Myocyte (in vitro differentiated cells): ENCODE data around the gene SNX7. TPM values are rescaled to one million over a fixed set of nuclear protein-coding genes. Genes with fewer than 3 reads are reported as not detected.
A peak's percentile ranks its signal among the peaks of the same experiment; 100 is the strongest.

ENCODE experiments used
- DNase-seq: peaks from one replicate; pipeline ENCODE4 v3.0.0-alpha.2; 2012; ENCODE audit warnings: low read depth
- total RNA-seq: library from RNA; depleted of rRNA; stranded (reverse); fragments of >200 nt; gene quantifications from 2 replicates; pipeline ENCODE4 v1.2.3, GENCODE V29; 2014

Gene SNX7
- total RNA-seq, 1 donor from 2014 or later, result 43.6 TPM

- DNase-seq, result no peak
These were observed 34.6 kb downstream of the SNX7 start for GRCh38 chr1:98696077-98696476.

- no peak for DNase-seq
These were observed 36.3 kb downstream of the SNX7 start for GRCh38 chr1:98697781-98698180.

GRCh38 chr1:98698625-98699024 is 37.1 kb downstream of the SNX7 start:
- DNase-seq, result no peak

DNA sequence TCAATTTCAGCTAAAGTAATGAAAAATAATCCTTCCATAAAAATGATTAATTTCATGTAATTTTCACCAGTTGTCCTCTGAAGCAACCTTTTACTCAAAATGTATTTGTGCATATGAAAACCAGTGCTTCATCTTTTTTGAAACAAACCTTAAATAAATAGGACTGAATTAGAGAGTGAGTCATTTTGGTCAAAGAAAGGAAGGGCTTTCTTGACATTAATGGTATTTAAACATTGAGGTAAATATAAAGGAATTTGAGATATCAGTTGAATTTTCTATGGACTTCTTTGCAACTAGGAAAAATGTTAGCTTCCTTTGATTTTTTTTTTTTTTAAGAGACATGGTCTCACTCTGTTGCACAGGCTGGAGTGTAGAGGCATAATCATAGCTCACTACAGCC is 38.7 kb downstream of the SNX7 start:
- DNase-seq, result no peak

- DNase-seq, result peak; percentile 10
These were observed 41.5 kb downstream of the SNX7 start for GRCh38 chr1:98702976-98703375.

DNA sequence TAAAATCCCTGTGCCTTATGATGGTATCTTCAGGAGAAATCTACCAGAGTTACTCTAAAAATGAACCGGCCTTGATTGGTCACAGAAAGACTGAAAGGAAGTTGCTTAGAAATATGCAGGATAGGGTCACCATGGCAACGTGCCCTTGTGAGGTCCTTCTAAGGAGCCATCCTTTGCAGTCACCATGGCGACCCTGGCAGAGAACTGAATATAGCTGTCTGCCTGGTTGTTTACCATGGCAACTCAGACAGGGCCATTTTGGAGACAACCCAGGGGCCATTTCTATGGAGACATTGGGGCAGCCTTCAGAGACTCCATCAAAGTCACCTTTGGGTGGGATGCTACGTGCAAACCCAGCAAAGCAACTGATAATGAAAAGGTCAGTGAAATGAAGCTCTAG is 43.0 kb downstream of the SNX7 start:
- peak; percentile 5 for DNase-seq

GRCh38 chr1:98704971-98705370 is 43.5 kb downstream of the SNX7 start:
- no peak for DNase-seq

DNA sequence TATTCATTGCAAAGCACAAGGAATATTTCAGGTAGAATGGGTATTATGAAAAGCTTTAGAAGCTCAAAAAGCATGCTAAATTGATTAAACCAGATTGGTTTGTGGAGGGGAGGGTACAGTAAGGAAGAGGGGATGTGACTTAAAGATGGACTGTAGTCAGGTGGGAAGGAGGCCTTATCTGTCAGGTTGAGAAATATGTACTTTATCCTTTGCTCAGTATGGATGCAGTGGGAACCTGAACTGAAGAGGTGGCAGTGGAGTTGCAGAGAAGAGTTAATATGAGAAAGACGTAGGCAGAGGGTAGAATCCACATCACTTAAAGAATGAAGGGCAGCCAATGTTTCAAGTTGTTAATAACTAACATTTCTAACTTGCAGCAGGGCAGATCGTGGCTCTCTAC is 44.1 kb downstream of the SNX7 start:
- DNase-seq, result no peak

DNA sequence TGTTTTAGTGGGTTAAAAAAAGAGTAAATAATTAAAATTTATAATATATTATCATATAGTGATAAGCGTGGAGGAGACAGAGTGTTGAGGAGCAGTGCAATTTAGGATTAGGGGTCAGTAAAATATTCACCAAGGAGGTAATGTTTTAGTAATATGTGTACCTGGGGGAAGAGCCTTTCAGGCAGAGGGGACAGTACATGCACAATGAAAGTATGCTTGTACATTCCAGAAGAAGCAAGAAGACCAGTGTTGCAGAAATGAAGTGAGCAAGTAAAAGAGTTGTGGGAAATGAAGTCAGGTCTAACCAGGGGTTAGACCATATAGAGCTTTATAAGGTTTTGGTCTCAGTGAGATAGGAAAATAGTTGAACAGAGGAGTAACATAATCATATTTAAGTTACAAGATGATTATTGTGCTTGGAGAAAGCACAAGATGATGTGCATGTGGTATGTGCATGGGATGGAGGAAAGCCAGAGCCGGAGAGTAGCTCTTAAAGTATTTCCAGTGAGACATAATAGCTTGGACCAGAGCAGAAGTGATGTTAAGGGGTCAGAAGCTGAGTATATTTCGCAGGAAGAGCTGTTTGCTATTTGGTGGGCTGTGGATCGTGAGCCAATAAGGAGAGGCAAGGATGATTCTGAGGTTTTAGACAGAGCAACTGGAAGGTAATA is 44.8 kb downstream of the SNX7 start:
- no peak for DNase-seq

GRCh38 chr1:98707556-98707955 is 46.0 kb downstream of the SNX7 start:
- DNase-seq, result no peak

- no peak for DNase-seq
These were observed 48.4 kb downstream of the SNX7 start for GRCh38 chr1:98709906-98710305.

DNA sequence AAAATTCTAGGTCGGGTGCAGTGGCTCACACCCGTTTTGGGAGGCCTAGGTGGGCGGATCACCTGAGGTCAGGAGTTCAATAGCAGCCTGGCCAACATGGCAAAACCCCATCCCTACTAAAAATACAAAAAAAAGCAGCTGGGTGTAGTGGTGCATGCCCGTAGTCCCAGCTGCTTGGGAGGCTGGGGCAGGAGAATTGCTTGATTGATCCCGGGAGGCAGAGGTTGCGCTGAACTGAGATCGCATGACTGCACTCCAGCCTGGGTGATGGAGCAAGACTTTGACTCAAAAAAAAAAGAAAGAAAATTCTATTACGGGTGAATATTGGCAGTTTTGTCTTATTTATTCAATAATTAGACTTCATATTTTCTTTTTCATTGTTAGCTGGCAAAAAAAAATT is 62.1 kb downstream of the SNX7 start:
- DNase-seq, result no peak

DNA sequence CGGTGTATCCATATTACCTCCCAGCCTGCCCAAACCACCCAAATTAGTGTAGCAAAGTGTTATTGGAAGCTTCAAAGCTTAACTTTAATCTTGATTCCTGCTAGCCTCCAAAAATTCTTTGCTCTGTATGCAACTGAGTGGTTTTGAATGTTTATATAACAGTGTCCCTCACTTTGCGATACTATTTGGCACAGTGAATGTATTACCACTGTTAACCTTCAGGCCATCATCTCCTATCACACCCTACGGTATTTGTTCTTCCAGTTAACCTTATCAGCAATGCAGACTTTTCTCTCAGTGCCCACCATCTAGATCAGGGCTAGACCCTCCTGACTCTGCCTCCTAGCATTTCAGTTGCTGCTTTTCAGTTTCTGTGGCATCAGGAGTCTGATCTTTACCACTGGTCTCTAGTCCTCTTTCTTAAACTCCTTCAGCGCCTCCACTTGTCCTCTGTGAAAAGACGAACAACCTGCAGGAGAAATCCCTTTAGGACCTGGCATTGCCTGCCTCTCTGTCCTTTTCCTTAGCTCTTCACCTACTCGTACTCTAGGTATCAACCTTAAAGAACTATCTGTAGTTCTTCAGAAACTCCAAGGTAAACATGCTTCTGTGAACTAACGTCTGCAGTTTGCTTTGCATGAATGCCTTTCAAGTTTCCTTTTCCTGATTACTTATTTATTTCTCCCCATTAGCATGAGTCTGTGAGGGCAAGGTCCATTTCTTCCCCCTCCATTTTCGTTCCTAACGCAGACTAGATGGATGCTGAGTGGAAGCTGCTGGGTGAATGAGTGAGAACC is 71.7 kb downstream of the SNX7 start:
- no peak for DNase-seq

- DNase-seq, result no peak
These were observed 72.2 kb downstream of the SNX7 start for GRCh38 chr1:98733782-98734112.

DNA sequence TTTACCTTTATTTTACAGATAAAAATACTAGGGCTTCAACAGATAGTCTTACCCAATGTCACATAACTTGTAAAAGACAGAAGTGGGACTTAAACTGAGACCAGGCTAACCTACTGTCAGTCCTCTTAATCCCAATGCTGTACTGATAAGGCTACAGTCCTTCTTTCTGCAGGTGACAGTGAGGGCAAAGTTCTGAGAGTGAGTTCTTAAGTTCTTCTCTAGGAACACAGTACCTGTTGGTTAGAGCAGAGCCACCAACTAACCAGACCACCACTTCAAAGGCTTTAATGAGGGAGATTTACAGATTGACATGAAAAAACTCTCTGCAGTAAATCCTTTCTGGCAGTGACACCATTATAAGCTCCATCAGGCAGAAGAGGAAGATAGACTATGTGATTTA is 74.2 kb downstream of the SNX7 start:
- DNase-seq, result no peak

GRCh38 chr1:98737835-98738234 is 76.3 kb downstream of the SNX7 start:
- DNase-seq, result no peak

- no peak for DNase-seq
These were observed 78.2 kb downstream of the SNX7 start for GRCh38 chr1:98739762-98740161.

DNA sequence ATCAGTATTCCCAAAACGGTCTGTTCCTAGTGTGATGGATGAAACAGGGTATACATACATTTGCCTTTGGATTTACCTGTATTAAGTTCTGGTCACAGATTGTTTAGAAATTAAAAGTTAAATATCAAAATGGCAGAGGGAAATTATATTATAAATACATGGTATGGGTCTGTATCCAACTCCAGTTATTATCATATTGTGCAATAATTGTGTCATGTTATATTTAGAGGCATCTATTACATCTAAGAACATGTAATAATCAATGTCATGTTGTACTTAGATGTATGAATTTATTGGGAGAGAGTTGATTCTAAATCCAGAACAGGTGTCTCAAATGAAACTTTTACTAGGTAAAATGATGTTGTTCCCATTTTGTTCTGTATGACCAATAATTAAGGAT is 79.6 kb downstream of the SNX7 start:
- no peak for DNase-seq

DNA sequence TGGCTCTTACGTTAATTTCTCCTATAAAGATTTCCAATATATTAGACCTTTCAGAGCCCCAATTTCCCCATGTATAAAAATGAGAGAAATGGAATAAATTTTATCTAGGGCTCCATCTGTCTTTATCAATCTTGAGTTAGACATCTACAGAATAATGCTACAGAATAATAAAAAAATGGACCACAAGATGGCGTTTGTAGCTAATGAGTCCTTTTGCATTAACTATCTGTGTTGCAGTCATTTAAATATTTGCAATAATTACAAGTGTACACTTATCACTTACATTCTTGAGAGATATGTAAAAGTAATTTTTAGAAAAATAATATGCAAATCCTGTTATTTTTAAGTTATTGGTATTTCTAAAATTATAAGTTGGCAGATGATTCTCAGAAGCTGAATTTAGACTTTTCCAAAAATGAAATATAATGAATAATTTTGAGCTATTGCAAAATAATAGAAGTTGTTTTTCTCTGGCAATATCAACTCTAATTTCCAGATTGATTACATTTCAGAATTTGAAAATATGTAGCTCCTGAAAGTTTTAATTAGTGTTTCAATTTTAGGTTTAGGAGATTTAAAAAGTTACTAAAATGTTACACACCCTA is 87.7 kb downstream of the SNX7 start:
- peak; percentile 24 for DNase-seq

- DNase-seq, result no peak
These were observed 92.7 kb downstream of the SNX7 start for GRCh38 chr1:98754176-98754575.

DNA sequence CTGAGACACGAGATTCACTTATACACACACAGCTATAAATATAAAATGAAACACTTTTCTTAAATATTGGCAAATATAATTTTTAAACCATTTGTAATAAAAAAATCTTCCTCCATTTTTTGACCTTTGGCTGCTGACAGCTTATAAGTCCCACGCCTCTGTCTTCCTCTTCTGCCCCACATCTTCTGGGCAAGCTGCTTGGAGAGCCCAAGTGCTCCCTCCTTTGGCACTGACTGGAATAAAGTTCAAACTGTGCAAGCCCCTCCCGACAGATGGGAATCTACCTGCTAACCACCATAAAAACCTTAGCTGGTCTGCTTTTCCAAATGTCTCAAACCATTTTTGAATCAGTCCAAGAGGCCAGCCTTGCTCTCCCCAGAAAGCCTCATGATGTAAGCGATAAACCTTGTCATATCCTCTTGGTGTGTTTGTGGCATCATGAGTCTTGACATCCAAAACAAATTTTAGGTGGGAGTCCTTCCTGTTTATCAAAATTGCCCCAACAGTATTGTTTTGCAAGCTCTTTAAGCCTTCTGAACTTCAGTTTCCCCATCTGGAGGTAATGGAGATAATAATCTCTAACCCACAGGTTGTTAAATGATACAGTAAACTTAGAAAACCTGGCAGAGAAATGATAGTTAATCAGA is 99.8 kb downstream of the SNX7 start:
- peak; percentile 3 for DNase-seq

DNA sequence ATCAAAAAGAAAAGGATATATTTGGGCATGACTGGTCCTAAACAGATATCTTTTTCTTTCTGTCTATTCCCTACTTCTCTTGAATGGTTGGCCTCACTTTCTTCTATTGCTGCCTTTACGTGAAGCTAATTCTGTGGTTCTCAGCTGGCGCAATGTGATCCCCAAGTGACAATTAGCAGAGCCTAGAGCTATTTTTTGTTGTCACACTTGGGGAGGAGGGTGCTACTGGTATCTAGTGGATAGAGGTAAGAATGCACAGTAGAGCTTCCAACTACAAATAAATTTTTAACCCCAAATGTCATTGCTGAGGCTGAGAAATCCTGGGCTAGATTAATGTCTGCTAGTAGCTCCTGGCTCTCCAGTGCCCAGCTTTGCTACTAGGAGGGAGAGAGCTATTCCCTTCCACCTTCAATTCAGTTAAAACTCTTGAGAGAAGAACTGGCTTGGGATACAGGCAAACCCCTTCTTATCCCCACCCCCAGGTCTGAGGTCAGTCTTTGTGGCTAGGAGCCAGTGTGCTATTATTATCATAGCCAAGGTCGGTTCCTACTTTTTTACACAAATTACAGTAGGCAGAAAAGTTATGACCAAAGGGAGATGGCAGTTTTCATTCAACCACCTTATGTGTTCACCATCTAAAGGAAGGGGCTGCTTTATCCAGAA is 102.1 kb downstream of the SNX7 start:
- peak; percentile 43 for DNase-seq
